HAP-1 (cell line): ENCODE results near the gene CADPS2.

Experiments used
- DNase-seq, 2 experiments: peaks; one replicate each; pipeline ENCODE4 v3.0.0-alpha.2; 2016 to 2020; ENCODE audit warnings: low spot score in 2 of 2
- H3K27me3 ChIP-seq: fragments of 250-450 bp; sonication (Bioruptor Pico); 2 replicates; pipeline ENCODE4 v1.5.1; 2020; ENCODE audit warnings: low read depth, mild to moderate bottlenecking, moderate library complexity
- H3K36me3 ChIP-seq: fragments of 250-450 bp; sonication (Bioruptor Pico); replicated peaks from 2 replicates; pipeline ENCODE4 v1.5.1; 2020; ENCODE audit warnings: mild to moderate bottlenecking
- H3K4me1 ChIP-seq: fragments of 250-450 bp; sonication (Bioruptor Pico); 2 replicates; pipeline ENCODE4 v1.5.1; 2020; ENCODE audit warnings: mild to moderate bottlenecking
- H3K4me3 ChIP-seq: fragments of 250-450 bp; sonication (Bioruptor Pico); 2 replicates; pipeline ENCODE4 v1.5.1; 2020; ENCODE audit warnings: mild to moderate bottlenecking, moderate library complexity
- H3K9me3 ChIP-seq: fragments of 250-450 bp; sonication (Bioruptor Pico); 2 replicates; pipeline ENCODE4 v1.5.1; 2020; ENCODE audit warnings: mild to moderate bottlenecking, moderate library complexity
- in situ Hi-C: fragments of 300-500 bp; cut with MboI; formaldehyde crosslinking; loops from 3 replicates; pipeline ENCODE4 v1.14.3; 2020; ENCODE audit warnings: low sequenced_read_pairs, inconsistent platforms, mixed read lengths

The CADPS2 gene

DNA sequence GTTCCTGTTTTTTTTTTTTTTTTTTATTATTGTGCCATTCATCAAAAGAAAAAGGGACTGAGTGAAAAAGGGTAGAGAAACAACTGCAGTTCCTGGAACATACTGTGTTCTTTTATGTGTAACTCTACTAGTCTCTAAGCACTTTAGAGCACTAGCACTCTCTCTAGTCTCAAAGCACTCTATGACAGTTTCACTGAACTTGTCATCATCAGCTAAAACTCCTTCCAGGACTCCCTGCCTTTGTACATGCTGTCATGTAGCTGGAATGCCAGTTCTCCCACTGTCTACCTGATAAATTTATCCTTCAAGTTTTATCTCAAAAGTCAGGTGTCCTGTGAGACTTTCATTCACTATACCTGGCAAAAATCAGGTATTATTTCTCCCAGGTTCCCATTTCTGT, 333.5 kb downstream of the CADPS2 start:
- Histone ChIP-seq H3K27me3 (peaks cover 30% of the 10 kb centered on the region), H3K4me1 (no peaks in the 10 kb centered on the region), H3K9me3 (no peaks in the 10 kb centered on the region), H3K4me3 (no peak overlapping the region), H3K36me3 (no peaks in the 10 kb centered on the region)
- no peak for DNase-seq
- in situ Hi-C loops: no loop called here

DNA sequence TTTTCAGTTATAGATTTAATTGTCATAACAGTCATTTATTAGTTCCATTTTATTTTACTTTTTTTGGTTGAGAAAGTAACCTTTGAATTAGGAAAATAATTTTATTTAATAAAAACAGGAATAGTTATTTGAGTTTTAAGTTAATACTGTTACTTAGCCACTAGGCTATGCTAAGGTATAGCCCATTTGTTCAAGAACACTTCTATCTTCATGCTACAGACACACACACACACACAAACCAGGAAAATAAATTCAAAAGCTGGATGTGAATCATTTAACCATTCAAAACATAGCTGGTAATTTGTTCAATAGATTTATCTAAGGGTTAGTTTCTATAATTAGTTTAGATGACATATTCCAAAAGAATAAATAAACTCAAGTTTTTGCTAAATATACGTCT, 335.7 kb downstream of the CADPS2 start:
- peaks cover 16% of the 10 kb centered on the region for H3K27me3 ChIP-seq
- H3K4me3 ChIP-seq: no peak overlapping the region
- no peaks in the 10 kb centered on the region for H3K36me3 ChIP-seq
- in situ Hi-C loops: no loop called here
- H3K9me3 ChIP-seq: no peaks in the 10 kb centered on the region
- no peaks in the 10 kb centered on the region for H3K4me1 ChIP-seq
- DNase-seq: no peak

DNA sequence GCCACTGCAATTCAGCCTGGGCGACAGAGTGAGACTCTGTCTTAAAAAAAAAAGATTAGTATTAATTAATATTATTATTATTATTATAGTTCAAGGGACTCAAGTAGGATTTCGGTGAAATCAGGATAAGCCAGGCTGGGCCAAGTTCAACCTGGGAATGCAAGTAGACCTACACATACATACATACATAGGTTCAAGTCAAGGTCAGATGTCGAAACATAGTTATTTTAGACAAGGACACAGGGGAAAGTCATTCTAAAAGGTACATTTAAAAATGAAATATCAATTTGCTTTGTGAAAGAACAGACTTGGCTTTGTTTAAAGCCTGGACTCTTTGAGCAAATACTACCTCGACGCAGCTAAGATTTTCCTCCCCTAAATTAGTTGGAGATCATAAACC, 336.7 kb downstream of the CADPS2 start:
- Histone ChIP-seq H3K4me1 (no peaks in the 10 kb centered on the region), H3K9me3 (no peaks in the 10 kb centered on the region), H3K4me3 (no peak overlapping the region), H3K27me3 (peaks cover 18% of the 10 kb centered on the region), H3K36me3 (no peaks in the 10 kb centered on the region)
- in situ Hi-C loops: loop anchor here (25.0 kb wide), 1 partner anchor 462 kb away; no protein-coding TSS in a partner anchor
- DNase-seq: no peak

DNA sequence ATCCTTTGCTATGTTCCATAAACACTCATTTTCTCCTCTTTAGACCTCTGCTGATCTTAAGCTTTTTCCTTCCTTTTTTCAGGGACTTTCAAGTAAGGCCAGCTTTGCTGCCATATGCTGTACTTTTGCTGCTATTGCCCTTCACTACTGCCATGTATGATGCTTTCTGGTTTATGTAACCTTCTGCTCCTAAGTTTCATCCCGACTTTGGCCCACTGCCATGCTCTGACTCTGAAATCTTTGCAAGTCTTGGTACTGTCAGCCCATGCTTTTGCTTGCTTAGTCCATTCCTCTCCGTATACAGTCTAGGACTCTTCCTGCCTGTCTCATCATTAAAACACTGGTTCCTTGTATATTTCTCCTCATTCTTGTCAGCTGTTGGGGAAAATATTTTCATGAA, 339.8 kb downstream of the CADPS2 start:
- Histone ChIP-seq H3K9me3 (no peaks in the 10 kb centered on the region), H3K4me1 (no peaks in the 10 kb centered on the region), H3K4me3 (no peak overlapping the region), H3K27me3 (peaks cover 8% of the 10 kb centered on the region), H3K36me3 (no peaks in the 10 kb centered on the region)
- DNase-seq: no peak
- in situ Hi-C loops: loop anchor here (25.0 kb wide), 1 partner anchor 459 kb away; no protein-coding TSS in a partner anchor

DNA sequence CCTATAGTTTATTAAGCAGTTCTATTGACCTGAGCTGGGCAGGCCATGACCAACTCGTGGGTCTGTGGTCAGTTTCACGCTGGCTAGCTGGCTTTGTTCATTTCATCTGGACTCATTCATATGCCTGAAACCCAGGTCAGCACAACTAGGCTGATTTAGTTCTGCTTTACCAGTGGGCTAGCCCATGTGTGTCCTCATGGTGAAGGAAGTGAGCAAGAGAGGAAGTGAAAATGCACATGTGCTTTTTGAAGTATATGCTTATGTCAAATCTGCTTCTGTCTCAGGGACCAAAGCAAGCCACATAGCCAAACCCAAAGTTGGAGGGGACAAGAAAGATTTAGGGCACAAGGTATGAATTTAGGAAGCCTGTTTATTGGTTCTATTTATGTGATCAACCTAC, 341.8 kb downstream of the CADPS2 start:
- in situ Hi-C loops: loop anchor here (25.0 kb wide), 1 partner anchor 457 kb away; no protein-coding TSS in a partner anchor

DNA sequence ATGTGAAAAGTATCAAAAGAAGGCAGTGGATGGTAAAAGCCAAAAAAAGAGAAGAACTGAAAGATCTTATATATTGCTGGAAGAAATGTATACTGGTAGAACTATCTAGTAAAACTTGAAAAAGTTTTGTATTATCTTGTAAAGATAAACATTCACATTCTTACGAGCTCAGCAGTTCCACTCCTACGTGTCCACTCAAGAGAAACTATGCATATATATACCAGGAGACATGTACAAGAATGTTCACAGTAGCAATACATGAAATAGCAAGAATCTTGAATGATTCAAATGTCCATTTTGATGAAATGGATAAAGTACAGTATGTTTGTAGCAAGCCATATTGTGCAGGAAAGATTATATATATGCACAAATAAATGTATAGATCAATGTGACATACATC, 342.4 kb downstream of the CADPS2 start:
- in situ Hi-C loops: loop anchor here (25.0 kb wide), 1 partner anchor 457 kb away; no protein-coding TSS in a partner anchor
- Histone ChIP-seq H3K4me3 (no peak overlapping the region), H3K4me1 (no peaks in the 10 kb centered on the region), H3K9me3 (no peaks in the 10 kb centered on the region), H3K36me3 (no peaks in the 10 kb centered on the region), H3K27me3 (peaks cover 17% of the 10 kb centered on the region)
- DNase-seq: no peak

More for the DNA sequence above, 341.8 kb downstream of the CADPS2 start:
- H3K27me3 ChIP-seq: peaks cover 12% of the 10 kb centered on the region
- H3K36me3 ChIP-seq: no peaks in the 10 kb centered on the region
- DNase-seq: no peak
- H3K9me3 ChIP-seq: no peaks in the 10 kb centered on the region
- H3K4me1 ChIP-seq: no peaks in the 10 kb centered on the region
- H3K4me3 ChIP-seq: no peak overlapping the region

DNA sequence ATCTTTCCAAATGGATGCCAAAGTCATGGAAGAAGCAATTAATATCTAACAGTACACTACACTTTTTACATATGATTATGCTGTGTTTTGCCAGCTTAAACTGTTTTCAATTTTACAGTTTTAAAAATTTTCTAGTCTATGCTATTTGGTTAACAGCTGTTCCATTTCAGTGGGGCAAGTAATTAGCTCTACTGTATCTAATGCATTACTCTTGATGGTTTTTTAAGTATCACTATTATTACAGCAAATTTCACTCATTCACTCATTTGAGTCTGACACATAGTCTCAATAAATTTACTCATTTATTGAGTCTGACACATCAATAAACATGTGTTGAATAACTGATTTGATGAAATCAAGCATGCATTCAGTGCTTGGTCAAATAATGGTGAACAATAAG, 343.1 kb downstream of the CADPS2 start:
- peaks cover 22% of the 10 kb centered on the region for H3K27me3 ChIP-seq
- H3K4me3 ChIP-seq: no peak overlapping the region
- H3K4me1 ChIP-seq: no peaks in the 10 kb centered on the region
- no peaks in the 10 kb centered on the region for H3K9me3 ChIP-seq
- in situ Hi-C loops: loop anchor here (25.0 kb wide), 1 partner anchor 456 kb away; no protein-coding TSS in a partner anchor
- DNase-seq: no peak
- H3K36me3 ChIP-seq: no peaks in the 10 kb centered on the region

DNA sequence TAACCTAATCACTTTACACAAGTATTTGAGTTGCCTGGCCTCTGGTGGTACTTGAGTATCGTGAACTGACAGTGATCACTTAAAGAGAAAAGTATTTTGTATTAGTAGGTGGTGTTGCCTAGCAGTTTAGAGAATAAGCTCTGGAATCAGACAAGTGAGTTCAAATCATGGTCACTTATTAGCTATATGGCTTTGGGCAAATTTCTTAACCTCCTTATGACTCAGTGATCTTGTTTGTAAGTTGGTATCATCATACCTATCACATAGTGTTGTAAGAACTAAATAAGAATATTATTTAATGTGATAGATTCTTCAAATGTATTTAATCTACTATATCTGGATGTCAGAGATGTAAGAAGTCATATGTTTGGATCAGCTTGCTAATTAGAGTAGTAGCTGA, 351.2 kb downstream of the CADPS2 start:
- no peak overlapping the region for H3K4me3 ChIP-seq
- in situ Hi-C loops: loop anchor here (25.0 kb wide), 1 partner anchor 448 kb away; no protein-coding TSS in a partner anchor
- no peaks in the 10 kb centered on the region for H3K9me3 ChIP-seq
- H3K4me1 ChIP-seq: no peaks in the 10 kb centered on the region
- H3K36me3 ChIP-seq: no peaks in the 10 kb centered on the region
- peaks cover 37% of the 10 kb centered on the region for H3K27me3 ChIP-seq
- no peak for DNase-seq

DNA sequence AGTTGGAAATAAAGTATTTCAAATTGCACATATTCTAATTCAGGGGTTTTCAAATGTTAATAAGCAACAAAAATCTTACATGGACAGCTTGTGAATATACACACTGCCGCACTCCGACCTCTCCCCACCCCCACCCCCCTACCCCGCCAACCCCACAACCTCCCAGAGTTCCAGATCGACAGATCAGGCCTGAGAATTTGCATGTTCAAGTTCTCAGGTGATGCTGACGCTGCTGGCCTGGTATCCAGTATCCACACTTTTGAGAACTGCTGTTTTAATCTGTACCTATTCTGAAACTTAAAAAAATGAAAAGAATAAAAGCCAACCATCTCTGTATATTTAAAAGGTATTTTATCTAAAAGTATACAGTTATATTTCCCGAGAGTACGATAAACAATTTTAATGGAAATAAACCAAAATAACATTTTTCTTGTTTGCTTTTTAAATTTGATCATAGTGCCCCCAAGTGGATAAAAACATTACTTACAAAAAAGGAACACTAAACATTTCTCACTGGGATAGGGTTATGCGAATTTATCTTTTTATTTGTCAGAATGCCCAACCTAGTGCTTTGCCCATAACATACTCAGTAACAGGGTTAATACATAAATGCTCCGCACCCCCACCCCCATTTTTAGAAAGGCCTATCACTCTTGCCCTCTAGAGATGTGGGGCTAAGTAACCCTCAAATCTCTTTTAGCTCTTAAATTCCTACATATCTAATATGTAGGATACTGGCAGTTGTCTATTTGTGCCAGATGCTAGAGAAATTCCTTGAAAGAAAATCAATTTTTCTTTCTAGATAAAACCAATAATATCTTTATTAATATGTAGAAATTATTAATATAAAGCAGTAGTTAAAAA, 353.6 kb downstream of the CADPS2 start:
- no peak overlapping the region for H3K4me3 ChIP-seq
- no peaks in the 10 kb centered on the region; the same call in 1 of the 2 replicates for H3K4me1 ChIP-seq
- DNase-seq: peak in 1 of 2 experiments; percentile 23
- peaks cover 24% of the 10 kb centered on the region for H3K27me3 ChIP-seq
- no peaks in the 10 kb centered on the region for H3K9me3 ChIP-seq
- no peaks in the 10 kb centered on the region for H3K36me3 ChIP-seq
- in situ Hi-C loops: loop anchor here (25.0 kb wide), 1 partner anchor 445 kb away; no protein-coding TSS in a partner anchor

DNA sequence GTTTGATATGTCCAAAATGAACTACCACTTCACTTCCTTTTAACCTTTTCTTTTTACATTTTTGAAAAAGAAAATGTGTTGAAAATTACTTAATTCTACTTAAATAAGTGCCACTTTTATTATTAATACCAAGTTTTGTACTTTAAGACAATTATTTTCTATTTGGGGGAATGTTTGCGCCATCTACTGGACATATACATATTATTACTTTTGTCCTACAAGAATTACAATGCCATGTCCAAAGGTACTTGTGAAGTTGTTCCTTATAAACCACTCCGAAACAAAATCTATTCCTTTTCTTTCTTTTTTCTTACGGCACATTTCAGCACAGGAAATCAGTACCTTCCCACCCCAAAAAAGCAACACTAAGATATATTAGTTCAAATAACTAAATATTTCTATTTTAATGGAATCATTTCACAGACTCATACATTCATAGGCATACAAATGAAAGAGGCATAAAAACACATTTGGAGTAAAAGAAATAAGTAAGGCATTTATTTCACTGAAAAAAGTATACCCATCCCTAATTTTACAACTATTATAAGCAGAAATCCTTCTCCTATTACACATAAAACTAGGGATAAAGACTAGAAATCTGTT, 357.3 kb downstream of the CADPS2 start:
- Histone ChIP-seq H3K36me3 (no peaks in the 10 kb centered on the region), H3K4me1 (no peaks in the 10 kb centered on the region; the same call in 1 of the 2 replicates), H3K9me3 (no peaks in the 10 kb centered on the region), H3K4me3 (no peak overlapping the region), H3K27me3 (peaks cover 4% of the 10 kb centered on the region; the same call in 1 of the 2 replicates)
- peak in 1 of 2 experiments; percentile 49 for DNase-seq
- in situ Hi-C loops: loop anchor here (10.0 to 25.0 kb wide), 2 partner anchors 324 to 442 kb away; no protein-coding TSS in a partner anchor

DNA sequence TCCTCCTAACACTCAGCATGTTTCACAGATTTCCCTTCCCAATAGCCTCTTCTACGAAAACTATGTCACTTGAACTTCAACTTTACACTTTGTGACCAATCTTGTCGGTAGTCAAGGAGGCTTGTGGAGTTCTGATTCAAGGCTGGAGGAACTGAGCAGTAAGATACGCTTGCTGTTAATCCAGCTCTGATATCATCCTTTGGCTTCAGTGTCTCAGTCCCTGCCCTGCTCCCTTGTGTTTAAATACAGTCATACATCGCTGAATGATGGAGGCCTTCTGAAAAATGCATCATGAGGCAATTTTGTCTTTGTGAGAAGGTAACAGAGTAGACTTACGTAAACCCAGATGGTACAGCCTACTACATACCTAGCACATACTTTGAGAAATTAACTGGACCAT, 360.9 kb downstream of the CADPS2 start:
- Histone ChIP-seq H3K4me1 (peaks cover 11% of the 10 kb centered on the region), H3K27me3 (no peaks in the 10 kb centered on the region), H3K36me3 (no peaks in the 10 kb centered on the region), H3K9me3 (no peaks in the 10 kb centered on the region), H3K4me3 (no peak overlapping the region)
- no peak for DNase-seq
- in situ Hi-C loops: loop anchor here (10.0 to 25.0 kb wide), 2 partner anchors 321 to 438 kb away; no protein-coding TSS in a partner anchor

DNA sequence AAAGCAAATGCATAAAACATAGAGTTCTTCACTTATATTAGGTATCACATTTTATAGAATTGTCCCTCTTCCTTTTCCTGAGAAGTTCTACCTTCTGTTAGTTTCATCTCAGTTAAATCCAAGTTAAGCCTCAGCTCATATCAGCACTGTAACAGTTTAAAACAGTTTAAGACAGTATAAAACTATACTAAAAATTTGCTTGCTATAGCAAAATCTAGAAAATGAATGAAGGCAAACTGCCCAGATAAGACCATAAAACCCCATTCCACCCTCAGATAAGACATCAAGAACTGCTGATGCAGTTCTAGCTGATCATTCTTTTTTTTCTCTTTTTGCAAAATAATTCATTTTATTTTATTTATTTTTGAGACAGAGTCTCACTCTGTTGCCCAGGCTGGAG, 364.5 kb downstream of the CADPS2 start:
- Histone ChIP-seq H3K27me3 (no peaks in the 10 kb centered on the region), H3K36me3 (no peaks in the 10 kb centered on the region), H3K9me3 (no peaks in the 10 kb centered on the region), H3K4me1 (peaks cover 33% of the 10 kb centered on the region), H3K4me3 (no peak overlapping the region)
- DNase-seq: no peak
- in situ Hi-C loops: loop anchor here (10.0 kb wide), 1 partner anchor 317 kb away; no protein-coding TSS in a partner anchor

DNA sequence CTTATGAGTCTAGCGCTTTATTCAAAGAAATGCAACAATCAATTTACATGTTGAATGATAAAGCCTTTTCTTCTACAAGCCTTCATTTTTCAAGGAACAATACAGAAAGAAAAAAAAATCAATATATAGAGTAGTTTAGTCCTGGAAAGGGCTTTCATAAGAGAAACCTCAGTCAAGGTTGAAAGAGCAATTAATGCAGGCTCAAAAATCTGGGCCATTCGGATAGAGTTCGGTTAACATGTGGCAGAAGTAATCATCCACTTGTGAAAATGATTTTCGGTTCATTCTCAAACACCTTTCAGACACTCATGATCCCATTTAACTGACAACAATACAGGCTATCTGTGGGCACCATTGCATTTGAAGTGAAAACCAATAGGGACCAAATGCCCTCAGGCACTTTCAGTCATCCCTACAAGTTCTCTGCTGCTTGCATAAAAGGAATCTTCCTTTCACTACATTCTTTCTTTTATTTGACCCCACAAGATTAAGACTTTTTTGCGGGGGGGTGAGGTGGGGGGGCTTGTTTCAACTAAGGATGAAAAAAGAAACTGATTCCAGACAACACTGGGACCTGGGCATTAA, 365.2 kb downstream of the CADPS2 start:
- Histone ChIP-seq H3K9me3 (no peaks in the 10 kb centered on the region), H3K27me3 (no peaks in the 10 kb centered on the region), H3K36me3 (no peaks in the 10 kb centered on the region), H3K4me3 (no peak overlapping the region), H3K4me1 (peaks cover 33% of the 10 kb centered on the region)
- peak; percentile 89 to 99 for DNase-seq
- in situ Hi-C loops: loop anchor here (10.0 kb wide), 1 partner anchor 316 kb away; no protein-coding TSS in a partner anchor
